Measurements from ENCODE around the gene THADA. TPM values are rescaled to one million over a fixed set of nuclear protein-coding genes. Genes with fewer than 3 reads are reported as not detected.

The THADA gene
- total and polyA plus RNA-seq, 2 donors (not counting 3 experiments of a cell fraction or from before 2014, with no cell fraction given), result 22.6 to 25.3 TPM

DNA sequence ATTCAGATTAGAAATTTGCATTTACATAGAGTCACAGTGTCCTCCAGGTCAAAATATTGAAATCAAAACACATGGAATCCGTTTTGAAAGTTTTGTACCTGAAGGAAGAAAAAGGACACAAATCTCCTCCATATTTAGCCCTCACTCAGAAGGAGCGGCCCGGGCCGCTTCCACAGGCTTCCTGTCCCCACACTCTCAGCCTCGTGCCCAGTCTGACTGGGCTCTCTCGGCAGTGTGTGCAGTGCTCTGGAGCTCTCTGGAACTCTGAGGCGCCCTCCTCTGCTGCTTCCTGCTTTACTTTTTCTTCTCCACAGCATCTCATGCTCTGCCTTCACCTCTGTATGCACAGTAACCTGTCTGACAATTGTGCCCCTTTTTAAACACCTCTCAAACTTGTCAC, 347.2 kb downstream of the THADA start:
- Histone ChIP-seq H3K4me2 (ENCODE audit: insufficient read depth, low read length) (no peak overlapping the region), H2AFZ (ENCODE audit: low read depth, low read length) (no peak overlapping the region), H3K4me3 (replicated peaks in 1 of 3; ENCODE audit: insufficient read depth in 1 of 3, low read depth in 1 of 3, low read length in 3 of 3) (no peak overlapping the region), H3K79me2 (ENCODE audit: control insufficient read depth, insufficient read depth, low read length) (no peaks in the 10 kb centered on the region), H3K4me1 (ENCODE audit: control insufficient read depth, extremely low read depth, insufficient read depth, low read length) (no peaks in the 10 kb centered on the region), H4K20me1 (replicated peaks; ENCODE audit: control insufficient read depth, extremely low read depth, insufficient read depth, low read length) (no peaks in the 10 kb centered on the region), H3K9me1 (replicated peaks; ENCODE audit: control insufficient read depth, extremely low read depth, insufficient read depth, low read length) (no peaks in the 10 kb centered on the region), H3K27ac (ENCODE audit: insufficient read depth, low read depth, low read length) (no peak overlapping the region), H3K9me3 (replicated peaks; ENCODE audit: control insufficient read depth, insufficient read depth, low read length) (no peaks in the 10 kb centered on the region), H3K9ac (replicated peaks; ENCODE audit: extremely low read depth, insufficient read depth, low read length) (no peak overlapping the region), H3K27me3 (ENCODE audit: control insufficient read depth in 2 of 2, insufficient read depth in 2 of 2, low read length in 2 of 2) (no peaks in the 10 kb centered on the region), H3K36me3 (ENCODE audit: control insufficient read depth in 2 of 2, extremely low read depth in 1 of 2, insufficient read depth in 2 of 2, low read length in 2 of 2) (peaks cover 0 to 1% of the 10 kb centered on the region in 2 experiments)
- intact Hi-C loops (cut with micrococcal nuclease), result no loop called here
- TF ChIP-seq POLR2A (IDR thresholded peaks at IDR 0.05; ENCODE audit: low read depth, low read length), result no peak
- TF ChIP-seq GATA2 (IDR thresholded peaks at IDR 0.05; ENCODE audit: insufficient read depth, insufficient read length, low read depth, low read length), result no peak
- TF ChIP-seq POLR2AphosphoS5 (IDR thresholded peaks at IDR 0.05; ENCODE audit: insufficient read depth, low read depth, low read length), result no peak
- TF ChIP-seq MYC (IDR thresholded peaks at IDR 0.05; ENCODE audit: low read depth, low read length), result no peak
- TF ChIP-seq, protein P1, sequence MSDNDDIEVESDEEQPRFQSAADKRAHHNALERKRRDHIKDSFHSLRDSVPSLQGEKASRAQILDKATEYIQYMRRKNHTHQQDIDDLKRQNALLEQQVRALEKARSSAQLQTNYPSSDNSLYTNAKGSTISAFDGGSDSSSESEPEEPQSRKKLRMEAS (IDR thresholded peaks at IDR 0.05; ENCODE audit: insufficient read depth, insufficient read length), result no peak
- TF ChIP-seq, protein P2, sequence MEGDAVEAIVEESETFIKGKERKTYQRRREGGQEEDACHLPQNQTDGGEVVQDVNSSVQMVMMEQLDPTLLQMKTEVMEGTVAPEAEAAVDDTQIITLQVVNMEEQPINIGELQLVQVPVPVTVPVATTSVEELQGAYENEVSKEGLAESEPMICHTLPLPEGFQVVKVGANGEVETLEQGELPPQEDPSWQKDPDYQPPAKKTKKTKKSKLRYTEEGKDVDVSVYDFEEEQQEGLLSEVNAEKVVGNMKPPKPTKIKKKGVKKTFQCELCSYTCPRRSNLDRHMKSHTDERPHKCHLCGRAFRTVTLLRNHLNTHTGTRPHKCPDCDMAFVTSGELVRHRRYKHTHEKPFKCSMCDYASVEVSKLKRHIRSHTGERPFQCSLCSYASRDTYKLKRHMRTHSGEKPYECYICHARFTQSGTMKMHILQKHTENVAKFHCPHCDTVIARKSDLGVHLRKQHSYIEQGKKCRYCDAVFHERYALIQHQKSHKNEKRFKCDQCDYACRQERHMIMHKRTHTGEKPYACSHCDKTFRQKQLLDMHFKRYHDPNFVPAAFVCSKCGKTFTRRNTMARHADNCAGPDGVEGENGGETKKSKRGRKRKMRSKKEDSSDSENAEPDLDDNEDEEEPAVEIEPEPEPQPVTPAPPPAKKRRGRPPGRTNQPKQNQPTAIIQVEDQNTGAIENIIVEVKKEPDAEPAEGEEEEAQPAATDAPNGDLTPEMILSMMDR (IDR thresholded peaks at IDR 0.05; ENCODE audit: extremely low read depth in 1 of 2, insufficient read depth in 1 of 2, low read depth in 1 of 2, low read length in 2 of 2), result no peak
- no peak for TF ChIP-seq EZH2 (IDR thresholded peaks at IDR 0.05; ENCODE audit: borderline replicate concordance, low read depth, low read length, severe bottlenecking)
- TF ChIP-seq JUN (IDR thresholded peaks at IDR 0.05; ENCODE audit: borderline replicate concordance, insufficient read depth, insufficient read length, low read depth), result no peak
- BruUV-seq (replicated peaks), result no TSS peak
- CTCF ChIA-PET, result interaction anchor here (1.4 kb wide), 1 partner anchor 27 kb away, joined by 3 read pairs; no protein-coding TSS in a partner anchor
- FAIRE-seq (no peak), DNase-seq (ENCODE audit: low read depth, low spot score) (no peak)
- dilution Hi-C loops (cut with MboI; ENCODE audit: extremely low pct_ligation_motif_present, low sequenced_read_pairs), result no loop called here
- POLR2A ChIA-PET, result no interaction called here

All from endothelial cell of umbilical vein (primary cell).